Hepatocyte (in vitro differentiated cells): Measurements from ENCODE around the gene MGLL. TPM values are rescaled to one million over a fixed set of nuclear protein-coding genes. Genes with fewer than 3 reads are reported as not detected.

Experiments
- DNase-seq: peaks from one replicate; pipeline ENCODE4 v3.0.0-alpha.2; 2016; ENCODE audit warnings: low spot score
- H2AFZ ChIP-seq: fragments of 200-600 bp; sonication (generic); 2 replicates; pipeline ENCODE4 v1.6.0; 2016; ENCODE audit warnings: antibody characterized with exemption, mild to moderate bottlenecking
- H3K27ac ChIP-seq: fragments of 200-600 bp; sonication (generic); 2 replicates; pipeline ENCODE4 v1.5.1; 2016; ENCODE audit warnings: mild to moderate bottlenecking
- H3K27me3 ChIP-seq: fragments of 200-600 bp; sonication (generic); 2 replicates; pipeline ENCODE4 v1.6.1; 2016
- H3K36me3 ChIP-seq: fragments of 200-600 bp; sonication (generic); replicated peaks from 2 replicates; pipeline ENCODE4 v1.5.1; 2016; ENCODE audit warnings: low read depth; ENCODE audit not compliant: insufficient read depth
- H3K4me1 ChIP-seq: fragments of 200-600 bp; sonication (generic); 2 replicates; pipeline ENCODE4 v1.5.1; 2016; ENCODE audit warnings: mild to moderate bottlenecking, moderate library complexity; ENCODE audit not compliant: insufficient read depth
- H3K4me2 ChIP-seq: fragments of 200-600 bp; sonication (generic); 2 replicates; pipeline ENCODE4 v1.6.0; 2016
- H3K4me3 ChIP-seq: fragments of 200-600 bp; sonication (generic); 2 replicates; pipeline ENCODE4 v1.5.1; 2016; ENCODE audit warnings: mild to moderate bottlenecking
- H3K79me2 ChIP-seq: fragments of 200-600 bp; sonication (generic); 2 replicates; pipeline ENCODE4 v1.6.0; 2017; ENCODE audit warnings: mild to moderate bottlenecking
- H3K9me2 ChIP-seq: fragments of 200-600 bp; sonication (generic); replicated peaks from 2 replicates; pipeline ENCODE4 v1.6.0; 2017; ENCODE audit warnings: mild to moderate bottlenecking; ENCODE audit not compliant: insufficient read depth
- H3K9me3 ChIP-seq: fragments of 200-600 bp; sonication (generic); 2 replicates; pipeline ENCODE4 v1.5.1; 2016; ENCODE audit warnings: low read depth, mild to moderate bottlenecking
- H4K20me1 ChIP-seq: fragments of 200-600 bp; sonication (generic); 2 replicates; pipeline ENCODE4 v1.6.0; 2016; ENCODE audit warnings: mild to moderate bottlenecking; ENCODE audit not compliant: insufficient read depth, poor library complexity, severe bottlenecking
- CTCF ChIP-seq: fragments of 200-600 bp; sonication (generic); IDR thresholded peaks from 2 replicates; pipeline ENCODE4 v1.5.1; 2016; ENCODE audit warnings: antibody characterized with exemption, mild to moderate bottlenecking; ENCODE audit not compliant: poor library complexity
- EZH2 ChIP-seq: fragments of 200-600 bp; sonication (generic); IDR thresholded peaks from 2 replicates; pipeline ENCODE4 v1.6.1; 2016; ENCODE audit warnings: antibody characterized with exemption, mild to moderate bottlenecking, borderline replicate concordance
- EZH2phosphoT487 ChIP-seq: fragments of 200-600 bp; sonication (generic); IDR thresholded peaks from one replicate; pipeline ENCODE4 v1.6.1; 2018; ENCODE audit warnings: antibody characterized with exemption, mild to moderate bottlenecking, low read depth, moderate library complexity; ENCODE audit not compliant: unreplicated experiment, severe bottlenecking
- WGBS: methylation state at CpG from one replicate; pipeline ENCODE4 v1.1.6; 2016; ENCODE audit warnings: low lambda C conversion rate; ENCODE audit errors: missing lambda C conversion rate; 5-methylcytosine and 5-hydroxymethylcytosine counted together
- polyA plus RNA-seq: library from polyadenylated mRNA; unstranded; fragments of >200 nt; fragmentation: Nextera tagmentation; extraction: Ambion mirVana; gene quantifications from 2 replicates; pipeline ENCODE4 v1.2.1, GENCODE V29; 2016
- total RNA-seq: library from RNA; depleted of rRNA; stranded (reverse); fragments of >200 nt; gene quantifications from 2 replicates; pipeline ENCODE4 v1.2.3, GENCODE V29; 2014

The MGLL gene
- total and polyA plus RNA-seq, 2 experiments from 2014 or later = 7.3 to 21.4 TPM

DNA sequence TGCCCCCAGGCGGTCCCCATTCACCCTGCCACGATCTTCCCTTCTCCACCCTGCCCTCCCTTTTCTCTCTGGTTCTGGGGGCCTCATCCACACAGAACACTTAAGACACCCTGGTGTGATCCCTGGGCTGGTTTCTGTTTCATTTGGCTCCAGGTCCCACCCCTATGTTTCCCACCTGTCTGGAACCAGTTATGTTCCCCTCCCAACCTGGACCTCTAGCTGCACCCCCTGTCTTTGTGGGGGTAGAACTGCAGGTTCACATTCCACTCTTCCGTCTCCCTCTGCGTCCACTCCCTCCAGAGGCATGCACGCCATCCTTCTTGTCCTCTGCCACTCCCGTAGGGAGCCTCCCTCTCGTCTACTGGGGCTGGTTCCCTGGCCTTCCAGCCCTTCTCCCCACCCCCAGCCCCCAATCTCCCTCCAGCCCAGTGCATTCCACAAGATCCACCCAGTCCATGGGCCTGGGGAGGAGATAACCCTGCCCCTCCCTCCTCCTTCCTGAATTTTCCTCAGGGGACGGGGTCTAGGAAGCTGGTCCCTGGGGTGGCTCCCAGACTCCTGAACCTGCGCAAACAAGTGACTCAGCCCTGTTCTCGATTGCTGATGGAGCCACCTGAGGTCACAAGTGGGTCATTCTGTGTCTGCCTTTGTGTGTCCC lies 75.8 kb downstream of the MGLL start:
- no peaks in the 10 kb centered on the region for H3K27me3 ChIP-seq
- H3K4me3 ChIP-seq = no peak overlapping the region
- no peaks in the 10 kb centered on the region for H3K79me2 ChIP-seq
- H3K9me3 ChIP-seq = no peaks in the 10 kb centered on the region
- H3K9me2 ChIP-seq = no peaks in the 10 kb centered on the region
- H3K27ac ChIP-seq = peak overlapping the region; percentile 80
- H3K4me2 ChIP-seq = peak overlapping the region; percentile 32
- H2AFZ ChIP-seq = no peak overlapping the region
- DNase-seq = peak; percentile 71
- H3K4me1 ChIP-seq = peaks cover 9% of the 10 kb centered on the region
- TF ChIP-seq CTCF (peak; percentile 26), EZH2phosphoT487 (no peak)
- no peaks in the 10 kb centered on the region for H3K36me3 ChIP-seq
- 63% methylated on average over 10 of the region's 10 CpGs for WGBS
- no peaks in the 10 kb centered on the region for H4K20me1 ChIP-seq

- no peaks in the 10 kb centered on the region for H3K27me3 ChIP-seq
- no peaks in the 10 kb centered on the region for H3K36me3 ChIP-seq
- no peak overlapping the region for H3K4me3 ChIP-seq
- peaks cover 9% of the 10 kb centered on the region for H3K4me1 ChIP-seq
- DNase-seq = no peak
- TF ChIP-seq EZH2phosphoT487 = no peak
- no peak for TF ChIP-seq CTCF
- TF ChIP-seq EZH2 = no peak
- no peaks in the 10 kb centered on the region for H3K9me2 ChIP-seq
- H3K27ac ChIP-seq = peak overlapping the region; percentile 80
- H4K20me1 ChIP-seq = no peaks in the 10 kb centered on the region
- no peak overlapping the region for H2AFZ ChIP-seq
- 94% methylated on average over 11 of the region's 11 CpGs for WGBS
- no peaks in the 10 kb centered on the region for H3K79me2 ChIP-seq
- peak overlapping the region; percentile 32 for H3K4me2 ChIP-seq
- H3K9me3 ChIP-seq = no peaks in the 10 kb centered on the region
Observed at GRCh38 chr3:127745656-127746399, 76.5 kb downstream of the MGLL start.

GRCh38 chr3:127744875-127745274 lies 77.4 kb downstream of the MGLL start:
- Histone ChIP-seq H3K79me2 (no peaks in the 10 kb centered on the region), H3K4me1 (peaks cover 9% of the 10 kb centered on the region), H3K27me3 (no peaks in the 10 kb centered on the region), H3K9me2 (no peaks in the 10 kb centered on the region), H3K36me3 (no peaks in the 10 kb centered on the region), H3K4me3 (no peak overlapping the region), H3K27ac (no peak overlapping the region), H4K20me1 (no peaks in the 10 kb centered on the region), H3K4me2 (no peak overlapping the region), H2AFZ (no peak overlapping the region), H3K9me3 (no peaks in the 10 kb centered on the region)
- no peak for DNase-seq
- 79% methylated on average over 8 of the region's 8 CpGs for WGBS
- TF ChIP-seq CTCF (no peak), EZH2 (no peak), EZH2phosphoT487 (no peak)
